ENCODE data around the gene WARS2.

DNA sequence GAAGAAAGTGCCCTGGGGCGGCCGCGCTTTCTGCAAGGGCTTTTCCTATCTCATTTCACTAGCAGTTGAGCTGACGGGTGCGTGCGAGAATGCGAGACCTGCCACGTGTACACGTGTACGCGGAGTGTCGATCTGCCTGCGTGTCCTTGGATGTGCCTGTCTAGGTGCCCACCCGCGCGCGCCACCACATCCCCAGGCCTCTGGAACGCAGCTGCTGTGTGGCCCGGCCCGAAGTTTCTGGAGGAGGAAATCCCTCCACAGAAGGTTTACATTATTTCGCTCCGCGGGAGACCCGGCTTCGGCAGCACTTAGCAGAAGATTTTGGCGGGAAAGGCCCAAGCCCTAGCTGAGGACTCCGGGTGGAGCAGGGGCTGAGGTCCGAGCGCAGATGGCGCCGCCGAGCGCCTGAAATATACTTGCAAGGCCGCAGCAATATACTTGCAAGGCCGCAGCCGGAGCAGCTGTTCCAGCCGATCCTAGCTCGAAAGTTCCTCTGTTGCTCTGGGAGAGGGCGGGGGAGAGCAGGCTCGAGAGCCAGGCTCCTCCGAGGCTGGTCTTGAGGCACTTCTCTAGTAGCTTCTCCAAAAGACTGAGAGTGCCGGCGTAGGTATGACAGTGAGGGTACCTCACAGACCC, 156.2 kb downstream of the WARS2 start:
- TF ChIP-seq, protein P1, sequence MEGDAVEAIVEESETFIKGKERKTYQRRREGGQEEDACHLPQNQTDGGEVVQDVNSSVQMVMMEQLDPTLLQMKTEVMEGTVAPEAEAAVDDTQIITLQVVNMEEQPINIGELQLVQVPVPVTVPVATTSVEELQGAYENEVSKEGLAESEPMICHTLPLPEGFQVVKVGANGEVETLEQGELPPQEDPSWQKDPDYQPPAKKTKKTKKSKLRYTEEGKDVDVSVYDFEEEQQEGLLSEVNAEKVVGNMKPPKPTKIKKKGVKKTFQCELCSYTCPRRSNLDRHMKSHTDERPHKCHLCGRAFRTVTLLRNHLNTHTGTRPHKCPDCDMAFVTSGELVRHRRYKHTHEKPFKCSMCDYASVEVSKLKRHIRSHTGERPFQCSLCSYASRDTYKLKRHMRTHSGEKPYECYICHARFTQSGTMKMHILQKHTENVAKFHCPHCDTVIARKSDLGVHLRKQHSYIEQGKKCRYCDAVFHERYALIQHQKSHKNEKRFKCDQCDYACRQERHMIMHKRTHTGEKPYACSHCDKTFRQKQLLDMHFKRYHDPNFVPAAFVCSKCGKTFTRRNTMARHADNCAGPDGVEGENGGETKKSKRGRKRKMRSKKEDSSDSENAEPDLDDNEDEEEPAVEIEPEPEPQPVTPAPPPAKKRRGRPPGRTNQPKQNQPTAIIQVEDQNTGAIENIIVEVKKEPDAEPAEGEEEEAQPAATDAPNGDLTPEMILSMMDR (IDR thresholded peaks at IDR 0.05; ENCODE audit: low read length) = no peak
- TF ChIP-seq EZH2 (optimal IDR thresholded peaks at IDR 0.05; ENCODE audit: low read depth, low read length) = no peak
